H1 (cell line): ENCODE data around the gene HS6ST3.

Experiments used
- ATF2 ChIP-seq: IDR thresholded peaks from 2 replicates; pipeline ENCODE4 v1.6.1; 2012; ENCODE audit warnings: low read length, inconsistent platforms
- GTF2F1 ChIP-seq: IDR thresholded peaks from 2 replicates; pipeline ENCODE4 v1.6.1; 2012; ENCODE audit warnings: low read depth, low read length, improper control_type of control experiment, borderline replicate concordance
- POLR2AphosphoS5 ChIP-seq: IDR thresholded peaks from 2 replicates; pipeline ENCODE4 v1.6.1; 2011; ENCODE audit warnings: low read depth, low read length
- SP1 ChIP-seq: IDR thresholded peaks from 2 replicates; pipeline ENCODE4 v1.6.1; 2011; ENCODE audit warnings: low read depth, low read length
- SP4 ChIP-seq: IDR thresholded peaks from 2 replicates; pipeline ENCODE4 v1.6.1; 2012; ENCODE audit warnings: low read length, inconsistent platforms

DNA sequence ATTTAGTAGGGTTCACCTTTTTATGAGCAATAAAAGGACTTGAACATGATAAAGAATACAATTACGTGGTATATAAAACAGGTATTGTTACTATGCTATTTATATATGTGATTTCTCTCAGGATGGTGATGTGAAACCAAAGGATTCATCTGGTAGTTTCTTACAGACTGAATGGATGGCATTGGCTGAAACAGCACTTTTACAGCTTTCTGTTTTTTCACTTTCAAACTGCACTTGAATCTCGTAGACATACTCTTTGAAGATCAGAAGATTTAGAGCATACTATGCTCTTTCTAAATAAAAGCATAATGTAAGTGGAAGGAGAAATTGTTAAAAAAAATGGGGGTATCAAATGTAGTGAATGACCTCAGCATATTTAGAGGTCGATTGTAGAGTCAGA is 354.8 kb downstream of the HS6ST3 start:
- TF ChIP-seq SP1 (no peak), ATF2 (no peak), GTF2F1 (no peak), POLR2AphosphoS5 (no peak), SP4 (no peak)
